Endothelial cell of hepatic sinusoid (primary cell): ENCODE measurements around the gene OVAAL.

Experiments used
- in situ Hi-C: cut with HindIII; loops from 2 replicates; pipeline ENCODE4 v1.10.0; 2017; ENCODE audit warnings: low sequenced_read_pairs

OVAAL gene

GRCh38 chr1:180567654-180568053 lies 8.9 kb downstream of the OVAAL start:
- in situ Hi-C loops, result no loop called here

DNA sequence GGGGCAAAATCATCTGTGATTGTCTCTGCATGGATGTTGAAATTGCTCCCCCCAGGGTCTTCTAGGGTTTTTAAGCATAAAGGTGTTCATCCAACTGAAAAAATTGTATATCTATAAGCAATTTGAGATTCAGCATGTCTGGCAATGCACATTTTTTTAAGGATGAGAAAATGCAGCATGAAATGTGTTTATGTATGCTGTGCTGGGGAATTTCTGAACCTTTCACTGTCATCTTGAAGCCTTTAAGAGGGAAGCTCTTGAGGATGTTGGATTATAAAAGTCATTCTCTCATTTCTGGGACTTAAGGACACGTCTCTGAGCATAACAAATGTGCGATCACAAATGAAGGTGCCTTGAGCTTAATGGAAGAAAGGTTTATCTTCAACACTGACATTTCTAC lies 9.4 kb downstream of the OVAAL start:
- in situ Hi-C loops, result no loop called here

- in situ Hi-C loops, result no loop called here
These were observed 12.5 kb downstream of the OVAAL start for GRCh38 chr1:180571060-180571831.

DNA sequence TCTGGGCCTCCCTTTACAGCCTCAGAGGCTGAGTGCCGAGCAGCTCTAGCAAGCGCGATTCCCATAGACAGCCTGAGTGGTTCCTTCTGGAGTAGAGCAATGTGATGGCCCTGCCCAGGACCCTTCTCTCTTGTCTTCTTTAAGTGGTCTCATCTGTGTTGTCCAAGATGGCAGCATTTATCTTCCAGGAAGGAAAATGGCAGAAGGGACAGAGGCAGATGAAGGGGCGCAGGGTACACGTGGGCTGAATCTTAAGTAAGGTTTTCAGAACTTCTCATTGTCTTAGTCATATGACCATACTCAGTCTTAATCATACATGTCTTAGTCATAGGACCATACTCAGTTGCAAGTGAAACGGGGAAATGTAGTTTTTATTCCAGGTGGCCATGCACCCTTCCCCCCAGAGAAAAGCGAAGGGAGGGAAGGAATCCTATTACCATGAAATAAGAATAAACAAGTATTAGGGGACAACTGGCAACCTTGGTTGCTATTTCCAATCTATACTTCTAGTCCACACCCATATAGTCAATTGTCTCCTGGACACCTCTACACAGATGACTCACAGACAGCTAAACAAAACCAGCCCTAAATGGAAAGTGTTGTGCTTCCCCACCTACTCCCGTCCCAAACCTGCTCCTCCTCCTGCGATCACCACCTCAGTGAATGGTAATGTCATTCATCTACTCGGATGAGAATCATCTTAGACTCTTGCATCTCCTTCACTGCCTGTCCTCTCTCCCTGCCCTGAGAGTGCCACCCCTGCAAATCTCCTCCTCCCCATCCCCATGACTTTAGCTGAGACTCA lies 13.3 kb downstream of the OVAAL start:
- in situ Hi-C loops, result no loop called here

DNA sequence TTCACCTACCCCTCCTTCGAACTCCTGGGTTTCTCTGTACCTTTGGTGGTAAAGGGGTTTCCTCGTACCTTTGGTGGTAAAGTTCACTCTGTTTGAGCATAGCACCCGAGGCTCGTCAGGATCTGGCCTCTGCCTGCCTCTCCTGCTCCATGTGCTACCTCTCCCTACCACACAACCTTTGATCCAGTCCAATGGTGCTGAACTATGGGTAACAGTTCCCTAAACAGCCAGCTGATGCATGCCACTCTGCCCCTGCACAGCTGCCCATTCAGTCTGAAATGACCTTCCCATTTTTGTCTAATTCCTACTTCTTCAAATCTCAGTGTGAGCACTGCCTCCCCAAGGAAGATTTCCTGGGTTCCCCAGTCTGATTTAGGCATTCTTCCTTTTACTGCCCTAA lies 14.0 kb downstream of the OVAAL start:
- in situ Hi-C loops, result no loop called here

GRCh38 chr1:180574031-180574713 lies 15.4 kb downstream of the OVAAL start:
- in situ Hi-C loops, result no loop called here

- in situ Hi-C loops, result no loop called here
These were observed 18.6 kb downstream of the OVAAL start for GRCh38 chr1:180577361-180577760.

GRCh38 chr1:180579961-180580611 lies 21.3 kb downstream of the OVAAL start:
- in situ Hi-C loops, result no loop called here

DNA sequence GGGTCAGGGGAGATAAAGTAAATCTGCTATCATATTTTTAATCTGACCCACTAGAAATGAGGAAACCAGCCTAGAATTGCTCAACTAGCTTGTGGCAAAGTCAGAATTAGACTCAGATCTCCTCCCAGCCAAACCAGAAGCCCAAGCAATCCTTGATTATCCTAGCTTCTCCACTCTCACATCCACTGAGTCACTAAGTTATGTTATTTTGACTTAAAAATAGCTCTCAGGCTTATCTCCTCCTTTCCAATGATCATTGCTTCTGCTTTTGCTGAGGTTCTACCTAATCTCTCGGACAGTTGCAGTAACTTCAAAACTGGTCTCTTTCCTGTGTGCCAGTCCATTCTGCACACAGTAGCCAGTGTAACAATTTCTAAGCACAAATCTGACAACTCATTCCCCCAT lies 22.9 kb downstream of the OVAAL start:
- in situ Hi-C loops, result no loop called here

GRCh38 chr1:180584869-180585268 lies 26.1 kb downstream of the OVAAL start:
- in situ Hi-C loops, result no loop called here

DNA sequence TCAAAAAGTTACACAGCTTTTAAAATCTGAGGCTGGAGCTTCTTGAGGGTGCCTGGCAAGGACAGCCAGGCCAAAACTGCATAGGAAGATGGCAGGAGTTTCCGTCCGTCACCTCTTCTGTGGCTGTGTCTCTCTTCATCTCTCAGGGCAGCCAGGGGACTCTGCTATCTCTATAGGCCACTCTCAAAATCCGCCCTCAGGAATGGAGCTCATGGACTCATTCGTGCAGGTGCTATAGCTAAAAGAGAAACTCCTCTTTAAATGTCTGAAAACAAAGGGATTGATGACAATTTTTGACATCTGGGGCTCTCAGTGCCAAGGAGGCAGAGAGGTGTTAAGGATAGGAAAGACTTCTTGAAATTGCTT lies 27.2 kb downstream of the OVAAL start:
- in situ Hi-C loops, result no loop called here

DNA sequence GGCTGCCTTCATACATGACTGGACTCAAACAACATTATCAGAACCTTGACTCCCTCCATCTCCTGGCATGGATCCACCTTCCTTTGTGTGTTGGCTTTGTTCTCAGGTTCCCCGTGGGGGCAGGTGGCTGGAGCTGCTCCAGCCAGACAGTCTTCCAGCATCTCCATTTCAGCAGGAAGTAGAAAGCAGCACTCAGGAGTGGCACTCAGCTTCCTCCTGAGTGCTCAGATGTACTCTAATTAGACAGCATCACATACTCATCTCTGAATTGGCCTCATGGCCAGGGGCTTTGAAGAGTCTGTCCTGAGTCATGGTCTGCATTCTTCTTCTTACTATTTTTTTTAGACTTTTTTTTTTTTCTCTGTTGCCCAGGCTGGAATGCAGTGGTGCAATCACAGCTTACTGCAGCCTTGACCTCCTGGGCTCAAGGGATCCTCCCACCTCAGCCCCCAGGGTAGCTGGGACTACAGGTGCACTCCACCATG lies 27.9 kb downstream of the OVAAL start:
- in situ Hi-C loops, result no loop called here

DNA sequence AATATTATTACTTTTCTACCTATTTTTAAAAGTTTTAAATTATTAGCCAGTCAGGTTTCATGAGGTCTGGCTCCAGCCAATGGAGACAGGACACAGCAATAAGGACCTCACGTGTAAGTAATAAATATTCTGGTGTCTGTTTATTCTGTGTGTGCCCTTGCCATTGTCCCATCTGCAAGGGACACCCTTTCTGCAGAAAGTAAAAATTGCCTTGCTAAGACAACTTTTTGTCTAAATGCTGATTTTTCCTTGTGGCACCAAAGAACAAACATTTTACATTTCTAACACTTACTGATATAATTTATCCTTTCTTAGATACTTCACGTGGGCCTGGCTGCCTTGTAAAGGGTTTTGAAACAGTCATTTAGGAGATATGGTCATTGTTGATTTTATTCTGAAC lies 29.4 kb downstream of the OVAAL start:
- in situ Hi-C loops, result no loop called here

DNA sequence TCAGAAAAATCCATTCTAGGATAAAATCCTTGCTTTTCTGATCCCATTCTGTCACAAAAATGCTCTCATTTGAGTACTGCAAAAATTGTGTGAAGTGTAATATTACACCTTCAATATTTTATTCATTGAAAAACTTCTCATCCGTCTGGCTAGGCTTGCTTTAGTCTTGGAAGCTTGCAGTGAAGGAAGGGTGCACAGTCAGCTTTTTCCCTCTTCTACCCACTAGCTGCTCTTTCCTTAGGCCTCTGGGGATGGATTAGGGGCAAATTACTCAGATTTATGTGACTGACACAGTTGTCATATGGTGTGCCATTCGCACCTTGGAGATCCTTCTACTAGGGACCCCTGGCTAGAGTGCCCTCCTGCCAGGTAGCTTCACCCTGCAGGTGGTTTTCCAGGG lies 32.1 kb downstream of the OVAAL start:
- in situ Hi-C loops, result no loop called here

- in situ Hi-C loops, result no loop called here
These were observed 34.6 kb downstream of the OVAAL start for GRCh38 chr1:180593382-180593781.

GRCh38 chr1:180594723-180595122 lies 36.0 kb downstream of the OVAAL start:
- in situ Hi-C loops, result no loop called here

- in situ Hi-C loops, result no loop called here
These were observed 37.2 kb downstream of the OVAAL start for GRCh38 chr1:180595966-180596365.

DNA sequence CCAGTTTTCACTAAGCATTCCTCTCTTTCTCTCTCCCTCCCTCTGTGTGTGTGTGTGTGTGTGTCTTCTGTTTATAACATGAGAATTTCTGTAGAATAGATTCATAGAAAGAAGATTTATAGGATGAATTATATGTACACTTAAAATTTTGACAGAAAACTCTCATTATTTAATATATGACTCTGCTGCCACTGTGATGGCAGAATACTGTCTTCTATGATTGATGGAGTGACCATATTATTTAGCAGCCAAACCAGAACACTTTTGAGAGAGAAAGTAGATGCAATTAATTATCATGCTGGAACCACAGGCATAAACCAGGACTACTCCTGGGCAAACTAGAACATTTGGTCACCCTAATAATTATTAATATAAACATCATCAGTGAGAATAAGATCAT lies 38.8 kb downstream of the OVAAL start:
- in situ Hi-C loops, result no loop called here

- in situ Hi-C loops, result no loop called here
These were observed 39.7 kb downstream of the OVAAL start for GRCh38 chr1:180598333-180598974.

GRCh38 chr1:180600343-180600742 lies 41.6 kb downstream of the OVAAL start:
- in situ Hi-C loops, result no loop called here

DNA sequence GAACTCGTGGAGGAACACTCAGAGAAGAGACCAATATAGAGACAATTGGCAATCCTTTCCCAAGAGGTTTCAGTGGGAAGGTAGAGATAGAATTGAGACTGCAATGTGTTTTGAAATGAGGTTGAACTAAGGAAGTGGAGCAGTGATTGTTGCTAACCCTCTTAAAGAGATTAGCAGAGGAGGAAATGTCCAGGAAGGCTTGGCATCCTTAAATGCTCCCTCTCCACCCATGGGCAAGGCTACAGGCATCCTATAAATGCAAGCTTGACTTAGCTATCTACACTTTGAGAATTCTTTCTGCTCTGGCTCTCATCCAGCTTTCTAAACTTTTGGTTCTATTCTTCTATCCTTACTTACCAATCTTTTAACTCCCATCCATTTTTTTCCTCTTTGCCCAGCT lies 42.7 kb downstream of the OVAAL start:
- in situ Hi-C loops, result no loop called here
